Effector memory CD8-positive, alpha-beta T cell (primary cell): ENCODE results near the gene FBXL7.

Source experiments
- ATAC-seq: fragments of 150-1000 bp; cut with Tn5 transposase; replicated peaks from 2 replicates; pipeline ENCODE4 v1.10.0; 2021; ENCODE audit warnings: mild to moderate bottlenecking, moderate library complexity
- DNase-seq, 3 experiments: peaks; one replicate each; pipeline ENCODE4 v3.0.0; 2021
- H3K27ac Mint-ChIP-seq, 2 donors: one replicate each; pipeline ENCODE4 v1.8.0; 2022; ENCODE audit warnings: mild to moderate bottlenecking in 2 of 2, mixed read lengths in 2 of 2, moderate library complexity in 2 of 2
- H3K27me3 Mint-ChIP-seq, 2 donors: one replicate each; pipeline ENCODE4 v1.8.0; 2022; ENCODE audit warnings: mixed read lengths in 2 of 2
- H3K36me3 Mint-ChIP-seq: one replicate; pipeline ENCODE4 v1.8.0; 2022; ENCODE audit warnings: mild to moderate bottlenecking, moderate library complexity, mixed read lengths; ENCODE audit not compliant: insufficient read depth
- H3K4me1 Mint-ChIP-seq, 2 donors: one replicate each; pipeline ENCODE4 v1.8.0; 2022; ENCODE audit warnings: low read depth in 2 of 2, mixed read lengths in 2 of 2
- H3K4me3 Mint-ChIP-seq, 2 donors: one replicate each; pipeline ENCODE4 v1.8.0; 2022; ENCODE audit warnings: mild to moderate bottlenecking in 2 of 2, mixed read lengths in 2 of 2, moderate library complexity in 2 of 2
- H3K9me3 Mint-ChIP-seq, 2 donors: one replicate each; pipeline ENCODE4 v1.8.0; 2022; ENCODE audit warnings: mixed read lengths in 2 of 2

Gene FBXL7

DNA sequence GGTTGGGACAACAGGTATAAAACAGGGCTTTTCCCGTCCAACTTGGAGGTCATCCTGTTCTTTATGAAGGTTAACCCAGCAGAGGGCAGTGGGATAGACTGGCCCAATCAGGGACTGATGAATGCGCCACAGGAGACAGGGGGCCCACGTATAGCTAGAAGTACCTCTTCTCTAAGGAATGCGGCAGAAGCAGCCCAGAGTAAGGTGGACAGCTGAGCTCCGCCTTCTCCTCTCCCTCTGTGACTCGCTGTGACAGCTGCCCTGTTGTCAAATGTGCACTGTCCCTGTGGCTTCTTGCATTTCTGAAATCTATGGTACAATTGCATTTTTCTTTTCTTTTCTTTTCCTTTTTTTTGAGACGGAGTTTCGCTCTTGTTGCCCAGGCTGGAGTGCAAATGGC, 306.6 kb downstream of the FBXL7 start:
- H3K4me1 Mint-ChIP-seq = no peaks in the 10 kb centered on the region
- no peaks in the 10 kb centered on the region for H3K36me3 Mint-ChIP-seq
- no peak for ATAC-seq
- DNase-seq = no peak
- H3K27ac Mint-ChIP-seq = no peak overlapping the region
- H3K4me3 Mint-ChIP-seq = no peak overlapping the region
- H3K27me3 Mint-ChIP-seq = no peaks in the 10 kb centered on the region
- peaks cover 5 to 13% of the 10 kb centered on the region in 2 donors for H3K9me3 Mint-ChIP-seq

DNA sequence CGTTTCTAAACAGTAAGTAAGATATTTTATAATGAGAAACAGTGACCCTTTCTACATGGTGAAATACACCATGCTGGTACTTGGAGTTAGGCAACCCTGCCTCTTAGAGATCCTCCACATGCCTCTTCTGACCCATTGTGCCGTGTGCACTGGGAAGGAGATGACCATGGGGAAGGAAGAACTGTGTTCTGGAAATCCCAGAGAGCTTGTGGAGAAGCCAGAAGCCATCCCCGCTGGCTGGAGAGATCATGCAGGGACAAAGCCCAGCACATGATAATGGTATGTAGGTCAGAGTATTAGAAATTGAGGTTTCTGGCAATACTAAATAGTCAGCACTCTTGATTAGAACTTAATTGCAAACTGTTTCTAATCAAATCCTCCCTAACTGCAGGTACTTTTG, 307.3 kb downstream of the FBXL7 start:
- ATAC-seq (no peak), DNase-seq (no peak)
- Mint-ChIP-seq H3K4me1 (no peaks in the 10 kb centered on the region), H3K36me3 (no peaks in the 10 kb centered on the region), H3K27ac (no peak overlapping the region), H3K4me3 (no peak overlapping the region), H3K27me3 (no peaks in the 10 kb centered on the region), H3K9me3 (peaks cover 5 to 7% of the 10 kb centered on the region in 2 donors)

DNA sequence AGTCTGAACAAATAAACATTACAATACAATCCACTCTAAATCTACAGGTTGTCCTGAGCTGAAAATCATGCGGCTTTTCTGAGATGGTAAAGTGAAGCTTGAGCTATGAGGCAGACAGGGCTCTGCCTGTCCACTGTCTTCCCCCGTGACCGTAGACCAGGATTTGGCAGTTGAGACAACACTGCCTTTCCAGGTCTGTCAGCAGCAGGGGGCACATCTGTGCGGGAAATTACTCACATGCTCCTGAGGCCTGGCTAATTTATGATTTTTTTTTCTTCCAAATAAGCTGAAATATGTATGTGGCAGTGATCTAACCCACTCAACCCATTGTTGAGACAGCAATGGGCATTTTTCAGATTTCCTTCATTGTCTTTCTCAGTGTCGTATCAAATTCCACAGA, 307.9 kb downstream of the FBXL7 start:
- ATAC-seq (no peak), DNase-seq (no peak)
- no peak overlapping the region for H3K27ac Mint-ChIP-seq
- H3K9me3 Mint-ChIP-seq = peaks cover under 1 to 5% of the 10 kb centered on the region in 2 donors
- no peaks in the 10 kb centered on the region for H3K4me1 Mint-ChIP-seq
- no peak overlapping the region for H3K4me3 Mint-ChIP-seq
- no peaks in the 10 kb centered on the region for H3K36me3 Mint-ChIP-seq
- no peaks in the 10 kb centered on the region for H3K27me3 Mint-ChIP-seq

DNA sequence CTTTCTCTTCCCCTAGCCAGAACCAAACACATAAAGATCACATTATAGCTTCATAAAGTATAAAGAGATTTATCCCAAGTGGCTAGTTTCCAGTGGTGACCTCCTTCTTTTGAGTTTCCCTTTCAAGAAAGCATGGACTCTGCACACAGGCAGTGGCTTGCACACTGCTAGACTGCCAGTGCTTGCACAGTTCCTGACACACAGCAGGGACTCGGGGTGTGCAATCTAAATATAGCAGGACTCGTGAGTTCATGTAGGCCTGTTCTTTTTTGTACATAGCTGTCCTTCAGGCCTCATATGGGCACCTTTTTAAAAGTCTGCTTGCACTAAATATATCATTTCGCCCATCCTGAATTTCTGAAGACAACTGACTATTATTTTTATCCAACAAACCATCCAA, 308.6 kb downstream of the FBXL7 start:
- no peak for ATAC-seq
- no peaks in the 10 kb centered on the region for H3K27me3 Mint-ChIP-seq

DNA sequence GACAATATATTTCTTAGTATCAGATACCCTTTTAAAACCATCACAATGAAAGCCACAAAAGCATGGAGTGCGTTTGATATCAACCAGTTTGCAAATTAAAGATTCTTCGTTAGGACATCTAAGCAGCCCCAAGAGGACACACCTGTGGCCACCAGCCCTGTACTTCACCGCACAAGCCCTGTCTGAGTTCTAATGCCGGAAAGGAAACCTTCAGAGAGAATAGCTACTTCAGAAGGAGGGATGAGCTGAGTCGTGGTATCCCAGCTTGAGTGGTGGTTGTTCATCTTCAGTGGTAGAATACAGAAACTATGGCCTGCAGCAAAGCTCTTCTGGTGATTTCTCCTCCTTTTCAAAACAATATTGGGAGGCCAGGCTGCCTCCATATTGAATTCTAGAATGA, 319.6 kb downstream of the FBXL7 start:
- Mint-ChIP-seq H3K9me3 (peaks cover 9 to 13% of the 10 kb centered on the region in 2 donors), H3K27me3 (no peaks in the 10 kb centered on the region), H3K4me3 (no peak overlapping the region), H3K4me1 (no peaks in the 10 kb centered on the region), H3K27ac (no peak overlapping the region), H3K36me3 (no peaks in the 10 kb centered on the region)
- DNase-seq = no peak
- no peak for ATAC-seq

More for the DNA sequence above, 308.6 kb downstream of the FBXL7 start:
- H3K27ac Mint-ChIP-seq = no peak overlapping the region
- H3K36me3 Mint-ChIP-seq = no peaks in the 10 kb centered on the region
- no peak for DNase-seq
- H3K4me3 Mint-ChIP-seq = no peak overlapping the region
- no peaks in the 10 kb centered on the region for H3K4me1 Mint-ChIP-seq
- peaks cover 0 to 4% of the 10 kb centered on the region in 2 donors for H3K9me3 Mint-ChIP-seq

DNA sequence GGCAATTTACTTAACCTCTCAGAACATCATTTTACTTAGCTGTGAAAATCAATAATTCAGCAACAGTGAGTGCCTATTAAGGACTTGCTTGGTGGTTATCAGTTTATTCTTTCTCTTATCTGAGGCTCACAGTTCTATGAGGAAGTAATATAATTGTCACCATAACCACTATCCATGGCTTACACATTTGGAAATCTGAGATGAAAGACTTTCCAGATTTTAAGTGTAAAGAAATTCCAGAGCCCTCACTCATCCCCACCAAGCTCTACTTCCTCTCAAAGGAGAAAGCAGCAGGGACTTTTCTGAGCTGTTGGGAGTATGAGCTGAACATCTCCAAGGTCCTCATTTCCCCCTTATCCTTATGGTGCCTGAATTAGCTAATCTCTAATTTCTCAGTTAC, 321.5 kb downstream of the FBXL7 start:
- peaks cover 9% of the 10 kb centered on the region in 2 donors for H3K9me3 Mint-ChIP-seq
- no peaks in the 10 kb centered on the region for H3K36me3 Mint-ChIP-seq
- no peak for DNase-seq
- H3K27me3 Mint-ChIP-seq = no peaks in the 10 kb centered on the region
- no peak for ATAC-seq
- H3K27ac Mint-ChIP-seq = no peak overlapping the region
- no peaks in the 10 kb centered on the region for H3K4me1 Mint-ChIP-seq
- H3K4me3 Mint-ChIP-seq = no peak overlapping the region

DNA sequence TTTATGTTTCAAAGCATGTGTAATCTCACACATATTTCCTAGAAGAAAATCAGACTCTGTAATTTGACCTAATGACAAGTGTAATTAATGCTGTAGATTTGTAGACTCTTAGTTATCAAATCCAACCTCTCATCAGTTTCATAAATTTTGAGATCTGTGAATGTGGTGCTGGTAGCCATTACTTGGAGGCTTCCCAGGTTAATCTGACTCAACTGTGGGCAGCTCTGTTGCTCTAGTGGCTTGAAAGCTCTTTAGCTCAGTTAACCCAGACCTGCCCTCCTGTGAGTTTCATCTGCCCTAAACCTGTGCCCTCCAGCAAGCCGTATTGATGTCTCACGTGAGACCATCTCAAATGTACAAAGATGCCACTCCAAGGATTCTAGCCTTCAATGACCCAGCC, 323.4 kb downstream of the FBXL7 start:
- no peak for ATAC-seq
- Mint-ChIP-seq H3K36me3 (no peaks in the 10 kb centered on the region), H3K4me1 (no peaks in the 10 kb centered on the region), H3K27ac (no peak overlapping the region), H3K4me3 (no peak overlapping the region), H3K9me3 (peaks cover 7 to 9% of the 10 kb centered on the region in 2 donors), H3K27me3 (no peaks in the 10 kb centered on the region)
- DNase-seq = no peak

DNA sequence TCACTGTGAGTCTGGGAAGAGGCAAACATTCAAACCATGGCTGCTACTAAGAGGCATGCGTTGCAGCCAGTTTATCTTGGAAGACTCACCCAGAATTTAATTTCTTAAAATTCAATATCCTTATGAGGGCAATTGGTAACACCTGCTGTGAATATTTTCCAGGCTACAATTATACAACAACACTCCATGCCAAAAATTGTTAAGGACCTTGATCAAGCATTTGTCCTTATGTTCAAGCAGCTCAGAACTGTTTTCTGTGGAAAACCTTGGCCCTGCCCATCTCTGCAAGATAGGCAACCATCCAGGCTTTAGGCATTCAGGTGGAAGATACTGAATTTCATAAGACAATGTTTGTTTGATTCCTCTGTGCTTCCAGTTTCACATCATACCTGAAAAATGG, 327.8 kb downstream of the FBXL7 start:
- Mint-ChIP-seq H3K36me3 (no peaks in the 10 kb centered on the region), H3K4me1 (no peaks in the 10 kb centered on the region), H3K27ac (no peak overlapping the region), H3K9me3 (peaks cover 0 to 5% of the 10 kb centered on the region in 2 donors), H3K4me3 (no peak overlapping the region), H3K27me3 (no peaks in the 10 kb centered on the region)
- ATAC-seq (no peak), DNase-seq (no peak)

DNA sequence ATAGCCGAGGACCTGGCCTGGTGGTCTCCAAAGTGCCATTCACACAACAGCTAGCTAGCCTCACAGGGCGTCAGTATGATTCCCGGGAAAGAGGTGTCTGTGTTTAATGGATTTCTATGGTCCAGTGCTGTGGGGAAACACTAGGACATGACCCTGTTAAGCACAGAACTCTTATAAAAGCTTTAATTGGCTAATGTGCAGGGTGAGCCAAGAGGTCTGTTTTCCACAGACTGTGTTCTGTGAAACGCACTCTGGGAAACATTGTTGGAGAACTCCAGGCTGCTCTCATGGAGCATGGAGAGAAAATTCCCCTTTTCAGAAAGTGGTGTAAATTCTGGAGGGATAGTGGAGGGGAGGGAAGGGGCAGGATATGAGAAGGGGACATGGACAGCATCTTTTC, 331.4 kb downstream of the FBXL7 start:
- Mint-ChIP-seq H3K9me3 (peaks cover 0 to 5% of the 10 kb centered on the region in 2 donors), H3K4me3 (no peak overlapping the region), H3K36me3 (no peaks in the 10 kb centered on the region), H3K27ac (no peak overlapping the region), H3K27me3 (no peaks in the 10 kb centered on the region), H3K4me1 (no peaks in the 10 kb centered on the region)
- ATAC-seq (no peak), DNase-seq (no peak)

DNA sequence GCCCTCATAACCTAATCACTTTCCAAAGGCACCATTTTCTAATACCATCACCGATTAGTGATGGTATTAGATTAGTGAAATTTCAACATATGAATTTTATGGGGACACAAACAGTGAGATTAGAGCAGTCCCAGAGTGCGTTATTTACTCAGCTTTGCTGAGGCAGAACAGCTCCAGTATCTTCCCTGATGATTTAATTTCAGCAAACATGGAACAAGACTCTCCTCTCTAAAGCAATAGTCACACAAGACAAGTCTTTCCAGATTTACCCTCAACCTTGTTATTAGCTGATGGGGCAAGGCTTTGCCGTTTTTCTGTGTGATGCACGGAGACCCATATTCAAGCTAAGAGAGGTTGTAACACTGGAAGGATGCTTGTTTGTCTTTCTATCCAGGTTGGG, 333.4 kb downstream of the FBXL7 start:
- H3K27me3 Mint-ChIP-seq = no peaks in the 10 kb centered on the region
- no peak for ATAC-seq
- no peaks in the 10 kb centered on the region for H3K36me3 Mint-ChIP-seq
- H3K4me3 Mint-ChIP-seq = no peak overlapping the region
- peaks cover 2 to 3% of the 10 kb centered on the region in 2 donors for H3K9me3 Mint-ChIP-seq
- DNase-seq = no peak
- H3K27ac Mint-ChIP-seq = no peak overlapping the region
- no peaks in the 10 kb centered on the region for H3K4me1 Mint-ChIP-seq

DNA sequence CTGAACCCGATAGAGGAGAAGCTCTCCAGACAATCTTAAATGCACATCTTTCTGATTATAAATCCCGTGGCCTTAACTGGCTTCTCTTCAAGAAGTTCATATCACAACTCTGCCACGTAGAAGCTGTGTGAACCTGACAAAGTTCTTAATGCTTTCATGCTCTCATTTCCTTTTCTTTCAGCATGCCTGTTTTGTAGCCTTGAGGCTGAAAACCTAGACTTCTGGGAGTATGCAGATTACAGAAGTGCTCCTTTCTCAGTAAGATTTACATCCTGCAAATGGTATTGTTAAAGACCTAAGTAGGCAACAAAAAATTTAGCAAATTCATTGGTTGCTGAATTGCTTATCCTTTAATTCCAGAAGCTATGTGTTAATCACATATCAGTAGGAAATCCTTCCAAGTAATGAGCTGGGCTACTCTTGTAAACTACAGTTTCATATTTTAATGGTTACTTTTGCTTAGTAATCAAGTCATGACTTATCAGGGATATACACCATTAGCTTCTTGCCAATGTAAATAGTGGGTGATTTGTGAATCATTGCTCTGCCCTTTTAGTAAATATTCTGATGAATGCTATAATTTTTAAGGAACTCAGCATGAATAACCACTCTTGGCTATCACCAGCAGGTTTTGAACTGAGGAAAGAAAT, 334.7 kb downstream of the FBXL7 start:
- DNase-seq = no peak
- no peaks in the 10 kb centered on the region for H3K27me3 Mint-ChIP-seq
- H3K4me1 Mint-ChIP-seq = no peaks in the 10 kb centered on the region
- no peak overlapping the region for H3K4me3 Mint-ChIP-seq
- no peak overlapping the region for H3K27ac Mint-ChIP-seq
- peaks cover 7 to 14% of the 10 kb centered on the region in 2 donors for H3K9me3 Mint-ChIP-seq
- no peaks in the 10 kb centered on the region for H3K36me3 Mint-ChIP-seq
- ATAC-seq = no peak

DNA sequence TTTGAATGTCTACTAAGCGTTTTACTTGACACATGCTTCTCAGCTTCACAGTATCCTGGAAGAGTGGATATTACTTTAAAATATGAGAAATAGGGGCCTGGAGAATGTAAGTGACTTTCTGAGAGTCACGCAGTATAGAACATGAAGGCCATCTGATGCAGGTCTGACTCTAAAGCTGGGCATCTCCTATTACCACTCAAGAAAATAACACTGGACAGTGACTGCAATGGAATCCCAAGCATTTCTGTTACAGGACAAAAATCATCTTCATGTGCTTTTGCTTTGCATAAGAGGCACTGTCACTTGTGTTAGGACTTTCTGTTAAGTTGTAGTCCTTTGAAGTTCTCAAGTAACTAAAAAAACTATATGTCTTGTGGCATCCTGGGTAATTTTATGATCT, 335.5 kb downstream of the FBXL7 start:
- Mint-ChIP-seq H3K4me1 (no peaks in the 10 kb centered on the region), H3K9me3 (peaks cover 4 to 18% of the 10 kb centered on the region in 2 donors), H3K4me3 (no peak overlapping the region), H3K27me3 (no peaks in the 10 kb centered on the region), H3K27ac (no peak overlapping the region), H3K36me3 (no peaks in the 10 kb centered on the region)
- ATAC-seq = no peak
- DNase-seq = no peak

DNA sequence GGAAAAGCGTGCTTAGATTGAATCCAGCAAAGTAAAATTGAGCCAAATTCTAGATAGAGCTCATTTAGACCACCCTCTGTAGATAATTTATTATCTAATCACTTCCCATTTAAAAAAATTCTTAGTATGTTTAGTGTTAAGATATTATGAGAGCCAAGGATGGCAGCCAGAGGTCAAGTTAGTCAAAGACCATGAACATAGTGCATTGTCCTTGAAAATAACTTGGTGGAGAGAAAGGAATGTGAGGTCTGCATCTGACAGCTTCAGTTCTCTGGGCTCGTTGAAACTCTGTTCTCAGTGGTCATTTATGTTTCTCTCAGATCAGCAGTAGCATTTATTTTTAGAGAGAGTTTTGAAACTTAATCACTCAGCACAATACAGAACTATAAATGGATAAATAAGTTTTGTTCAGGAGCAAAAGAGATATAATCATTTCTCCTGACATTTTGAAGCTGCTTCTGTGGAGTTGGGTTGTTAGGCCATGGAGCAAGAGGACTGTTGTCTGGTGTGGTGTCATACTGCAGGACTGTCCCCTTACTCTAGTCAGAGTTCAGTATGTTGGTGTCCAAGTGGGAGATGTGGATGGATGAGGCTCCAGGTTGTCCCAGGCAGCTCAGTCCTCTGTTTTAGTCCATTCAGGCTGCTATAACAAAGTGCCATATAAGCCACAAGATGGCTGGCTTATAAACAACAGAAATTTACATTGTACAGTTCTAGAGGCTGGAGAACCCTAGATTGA, 337.7 kb downstream of the FBXL7 start:
- DNase-seq (no peak), ATAC-seq (no peak)
- Mint-ChIP-seq H3K27me3 (no peaks in the 10 kb centered on the region), H3K36me3 (no peaks in the 10 kb centered on the region), H3K27ac (no peak overlapping the region), H3K4me3 (no peak overlapping the region), H3K4me1 (no peaks in the 10 kb centered on the region), H3K9me3 (peaks cover 6 to 18% of the 10 kb centered on the region in 2 donors)

DNA sequence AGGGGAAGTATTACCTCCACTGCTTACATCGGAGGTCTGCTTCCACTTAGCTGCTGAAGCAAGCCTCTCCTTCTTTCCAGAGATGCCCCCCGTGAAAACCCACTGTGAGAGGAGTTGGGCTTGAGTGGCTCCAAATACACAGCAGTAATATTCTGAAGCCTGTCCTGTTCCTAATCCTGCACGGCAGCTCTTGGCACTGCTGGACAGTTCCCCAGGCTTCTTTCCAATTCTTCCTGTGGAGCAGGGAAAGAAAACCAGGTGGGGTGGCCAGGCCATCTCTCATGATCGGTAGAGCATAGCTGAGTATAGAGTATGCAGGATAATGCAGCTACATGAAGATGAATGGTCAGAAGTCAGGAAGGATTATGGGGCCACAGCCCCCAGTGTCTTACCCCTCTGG, 344.3 kb downstream of the FBXL7 start:
- DNase-seq (no peak), ATAC-seq (no peak)
- Mint-ChIP-seq H3K27ac (no peak overlapping the region), H3K36me3 (no peaks in the 10 kb centered on the region), H3K4me1 (no peaks in the 10 kb centered on the region), H3K4me3 (no peak overlapping the region), H3K27me3 (no peaks in the 10 kb centered on the region), H3K9me3 (peaks cover 6 to 8% of the 10 kb centered on the region in 2 donors)
